EH (cell line): ENCODE results near the gene CHPF2.

ENCODE experiments used
- DNase-seq: peaks from one replicate; pipeline ENCODE4 v3.0.0-alpha.2; 2015; ENCODE audit warnings: low read depth

Gene CHPF2

DNA sequence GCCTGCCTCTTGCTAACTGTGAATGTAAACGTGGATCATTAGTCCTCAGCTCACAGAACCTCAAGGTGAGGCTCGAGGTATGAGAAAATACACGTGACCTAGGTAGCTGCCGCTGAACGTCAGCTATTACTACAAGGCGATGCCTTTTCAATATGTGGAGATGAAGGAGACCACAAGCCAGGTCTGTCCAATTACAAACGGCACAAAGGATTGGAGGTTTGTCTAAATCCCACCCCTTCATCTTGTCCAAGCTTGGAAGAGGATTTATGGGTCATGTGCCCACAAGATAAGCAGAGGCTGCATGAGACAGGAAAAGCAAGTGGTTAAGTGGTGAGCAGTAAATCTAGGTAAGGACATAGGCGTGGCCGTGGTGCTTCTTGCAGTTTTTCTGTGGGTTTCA lies 25.4 kb upstream of the CHPF2 start:
- no peak for DNase-seq

DNA sequence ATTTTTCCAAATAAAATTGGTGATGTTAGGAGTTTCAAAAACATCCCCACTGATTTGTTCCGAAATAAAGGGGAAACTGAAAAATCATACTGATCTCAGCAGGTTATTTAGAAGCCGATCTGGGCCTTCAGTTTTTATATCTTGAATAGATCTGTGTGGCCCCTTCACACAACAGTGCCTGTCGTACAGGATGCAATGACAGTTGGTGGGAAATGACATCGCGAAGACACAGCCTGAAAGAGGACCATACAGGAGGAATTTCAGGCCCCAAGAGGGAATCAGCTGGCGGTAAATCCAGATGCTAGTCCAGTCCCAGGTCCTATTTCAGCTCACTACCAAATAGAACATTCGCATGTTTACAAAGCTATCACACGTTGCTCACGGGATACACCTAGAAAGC lies 25.0 kb upstream of the CHPF2 start:
- DNase-seq = no peak

DNA sequence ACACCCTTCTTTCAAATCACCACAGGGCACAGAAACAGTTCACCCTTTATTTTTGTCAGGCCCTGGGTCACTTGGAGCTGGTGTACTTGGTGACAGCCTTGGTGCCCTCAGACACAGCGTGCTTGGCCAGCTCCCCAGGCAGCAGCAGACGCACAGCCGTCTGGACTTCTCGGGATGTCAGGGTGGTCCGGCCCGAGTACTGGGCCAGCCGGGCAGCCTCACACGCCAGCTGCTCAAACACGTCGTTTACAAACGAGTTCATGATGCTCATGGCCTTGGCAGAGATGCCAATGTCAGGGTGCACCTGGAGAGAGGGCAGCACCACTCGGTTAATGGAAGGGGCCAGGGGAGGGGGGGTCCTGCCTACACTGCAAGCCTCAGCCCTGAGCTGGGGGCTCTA lies 24.5 kb upstream of the CHPF2 start:
- DNase-seq = no peak

DNA sequence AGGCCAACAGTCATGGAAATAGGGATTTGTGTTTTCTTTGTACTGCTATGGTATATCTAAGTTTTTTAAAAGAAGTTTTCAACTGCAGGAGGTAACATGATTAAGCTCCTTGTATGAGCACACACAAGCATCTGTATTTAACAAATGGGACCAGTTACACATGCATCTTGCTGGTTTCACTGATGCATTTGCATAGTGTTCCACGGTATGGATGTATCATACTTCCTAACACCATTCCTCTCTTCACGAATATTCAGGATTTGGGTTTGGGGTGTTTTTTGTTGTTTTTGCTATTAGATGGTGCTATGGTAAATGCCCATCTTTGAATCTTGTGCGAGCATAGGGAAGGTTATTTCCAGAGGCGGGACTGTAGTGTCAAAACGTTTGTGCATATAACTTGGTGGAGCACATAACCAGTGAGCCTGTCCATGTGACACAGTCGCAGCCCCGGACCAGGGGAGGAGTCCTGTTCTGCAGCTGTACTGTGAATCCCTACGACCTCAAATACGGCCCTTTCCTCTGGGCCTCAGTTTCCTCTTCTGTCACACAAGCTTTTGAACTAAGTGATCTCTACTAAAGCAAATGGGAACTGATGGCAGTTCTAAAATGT lies 23.9 kb upstream of the CHPF2 start:
- DNase-seq = no peak

DNA sequence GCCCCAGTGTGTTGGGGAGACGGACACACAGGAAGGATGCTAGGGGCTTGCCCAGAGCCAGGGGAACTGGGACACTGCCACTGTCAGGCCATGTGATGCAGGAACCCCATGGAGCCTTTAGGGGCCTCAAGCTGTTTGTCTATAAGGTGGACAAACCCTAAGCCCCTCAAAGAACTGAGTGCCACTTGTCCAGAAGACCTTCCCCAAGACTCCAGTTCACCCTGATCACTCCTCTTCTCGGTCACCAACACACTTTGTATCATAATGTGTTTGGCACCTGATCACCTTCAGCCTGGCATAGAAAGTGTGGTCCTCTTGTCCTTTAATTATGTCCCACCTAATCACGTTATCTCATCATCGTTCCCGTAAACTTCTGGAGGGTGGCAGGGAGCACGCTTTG lies 22.7 kb upstream of the CHPF2 start:
- DNase-seq = no peak

DNA sequence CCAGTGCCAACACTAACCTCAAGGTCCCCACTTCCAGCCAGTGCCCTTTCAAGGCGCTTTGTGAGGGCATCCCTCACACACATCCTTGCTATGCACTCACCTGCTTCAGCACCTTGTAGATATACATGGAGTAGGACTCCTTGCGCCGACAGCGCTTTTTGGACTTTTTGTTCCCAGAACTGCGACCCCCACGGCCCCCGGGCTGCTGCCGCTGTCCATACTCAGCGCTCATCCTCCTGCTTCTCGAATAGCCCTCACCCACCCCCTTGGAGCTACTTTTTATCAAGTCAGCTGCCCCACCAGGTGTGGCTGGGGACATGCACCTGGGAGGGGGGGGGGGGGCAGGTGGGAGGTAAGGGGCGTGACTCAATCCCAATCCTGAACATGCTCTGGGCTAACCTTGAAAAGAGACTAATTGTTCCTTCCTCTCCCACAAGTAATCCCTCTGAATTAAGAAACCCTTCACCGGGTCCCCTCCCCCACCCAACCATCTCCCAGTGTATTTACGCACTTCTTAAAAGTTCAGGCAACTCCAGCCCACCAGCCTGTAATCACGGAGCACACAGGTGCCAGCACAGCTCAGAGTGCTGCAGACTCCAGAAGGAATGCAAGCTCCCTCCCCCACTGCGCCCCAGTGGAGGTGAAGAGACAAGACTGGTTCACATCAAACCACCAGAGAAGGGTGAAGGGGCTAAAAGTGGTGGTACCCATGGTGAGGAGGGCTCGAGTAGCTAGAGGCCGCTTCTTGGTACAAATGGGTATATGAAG lies 22.0 kb upstream of the CHPF2 start, which contains the start of gene H2BK1:
H2BK1 (minus strand) TSS at position 402 of the 768 bp plus-strand sequence; CDS start at position 232, 170 bp downstream.
- DNase-seq = no peak

DNA sequence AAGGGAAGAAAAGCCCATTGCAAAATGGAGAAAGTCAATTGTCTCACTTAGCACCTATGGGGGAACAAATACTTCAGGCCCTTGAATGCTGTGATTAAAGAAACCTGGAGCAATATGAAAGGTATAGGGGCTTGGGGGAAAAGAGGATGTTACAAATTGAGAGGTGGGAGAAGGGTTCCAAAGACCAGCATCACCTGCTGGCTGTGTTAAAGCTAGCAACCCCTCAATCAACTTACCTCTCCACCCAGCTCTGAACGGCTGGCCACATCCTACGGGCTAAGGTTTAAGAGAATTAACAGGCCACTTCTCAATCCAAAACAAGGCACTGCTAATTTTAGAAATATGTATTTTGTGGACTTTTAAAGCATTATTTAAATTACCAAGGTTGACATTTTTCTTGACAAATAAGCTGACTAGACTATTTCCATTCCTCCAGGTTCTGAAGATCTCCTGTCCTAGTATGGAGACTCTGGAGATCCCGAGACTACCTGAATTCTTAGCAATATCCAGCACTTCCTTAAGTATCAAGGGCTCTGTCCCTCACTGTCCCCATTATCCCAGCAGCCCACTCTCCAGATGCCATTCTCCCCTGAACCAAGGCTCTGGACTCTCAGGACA lies 21.0 kb upstream of the CHPF2 start:
- DNase-seq = no peak

DNA sequence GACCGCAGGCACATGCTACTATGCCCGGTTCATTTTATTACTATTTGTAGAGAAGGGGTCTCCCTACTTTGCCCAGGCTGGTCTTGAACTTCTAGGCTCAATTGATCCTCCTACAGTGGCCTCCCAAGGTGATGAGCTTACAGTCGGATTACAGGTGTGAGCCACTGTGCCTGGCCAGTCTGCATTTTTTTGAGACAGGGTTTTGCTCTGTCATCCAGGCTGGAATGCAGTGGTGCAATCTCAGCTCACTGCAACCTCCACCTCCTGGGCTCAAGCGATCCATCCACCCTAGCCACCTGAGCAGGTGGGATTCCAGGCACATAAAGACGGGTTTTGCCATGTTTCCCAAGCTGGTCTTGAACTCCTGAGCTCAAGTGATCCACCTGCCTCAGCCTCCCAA lies 19.7 kb upstream of the CHPF2 start:
- no peak for DNase-seq

DNA sequence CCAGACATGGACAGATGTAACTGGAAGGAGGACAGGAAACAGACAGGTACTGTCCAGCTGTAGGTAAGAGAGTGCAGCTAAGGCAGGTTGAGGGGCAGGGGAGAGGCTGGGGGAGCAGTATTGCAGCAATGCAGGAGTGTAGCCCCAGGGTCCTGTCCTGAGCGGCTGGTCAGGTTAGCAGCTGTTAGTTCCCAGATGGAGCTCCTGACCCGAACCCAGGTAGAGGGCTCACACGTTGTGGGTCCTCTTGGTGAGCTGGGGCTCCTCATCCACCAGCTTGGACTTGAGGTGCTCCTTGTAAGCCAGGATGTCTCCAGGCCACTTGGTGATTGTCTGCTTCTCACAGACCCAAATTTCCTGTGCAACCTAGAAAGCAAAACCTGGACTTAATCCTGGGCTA lies 18.5 kb upstream of the CHPF2 start:
- DNase-seq = no peak

DNA sequence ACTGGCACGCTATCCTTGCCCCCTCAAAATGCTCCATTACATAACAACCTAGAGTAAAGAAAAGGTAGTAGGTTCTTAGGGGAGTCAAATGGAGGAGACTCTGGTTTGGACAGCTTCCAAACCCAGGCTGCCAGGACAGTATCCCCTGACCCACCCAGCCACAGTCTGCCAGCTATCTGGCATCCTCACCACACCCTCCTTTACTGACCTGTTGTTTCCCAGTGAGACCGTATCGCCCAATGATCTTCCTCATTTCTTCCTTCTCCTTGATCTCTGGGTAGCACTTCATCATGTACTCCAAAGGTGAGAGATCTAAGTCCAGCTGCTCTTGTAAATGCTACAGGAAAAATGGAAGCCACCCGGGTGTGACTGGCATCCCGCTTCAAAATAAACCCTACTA lies 16.9 kb upstream of the CHPF2 start:
- DNase-seq = no peak

DNA sequence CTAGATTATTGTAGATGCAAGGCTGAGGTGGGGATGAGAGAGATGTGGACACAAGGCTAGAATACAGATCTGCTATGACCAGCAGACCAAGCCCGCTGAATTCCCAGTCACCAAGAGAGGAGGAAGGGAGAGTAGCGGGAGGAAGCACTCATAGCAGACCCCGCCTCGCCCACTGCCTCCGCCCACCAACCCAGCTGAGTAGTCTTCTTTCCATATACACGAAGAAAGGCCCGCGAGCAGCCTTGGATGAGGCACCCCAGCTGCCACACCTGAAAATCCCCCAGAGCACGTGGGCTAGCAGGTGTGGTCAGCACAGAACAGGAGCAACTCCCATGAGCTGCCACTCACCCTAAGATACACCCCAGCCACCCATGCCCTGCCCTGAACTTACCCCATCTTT lies 14.1 kb upstream of the CHPF2 start:
- DNase-seq = no peak

DNA sequence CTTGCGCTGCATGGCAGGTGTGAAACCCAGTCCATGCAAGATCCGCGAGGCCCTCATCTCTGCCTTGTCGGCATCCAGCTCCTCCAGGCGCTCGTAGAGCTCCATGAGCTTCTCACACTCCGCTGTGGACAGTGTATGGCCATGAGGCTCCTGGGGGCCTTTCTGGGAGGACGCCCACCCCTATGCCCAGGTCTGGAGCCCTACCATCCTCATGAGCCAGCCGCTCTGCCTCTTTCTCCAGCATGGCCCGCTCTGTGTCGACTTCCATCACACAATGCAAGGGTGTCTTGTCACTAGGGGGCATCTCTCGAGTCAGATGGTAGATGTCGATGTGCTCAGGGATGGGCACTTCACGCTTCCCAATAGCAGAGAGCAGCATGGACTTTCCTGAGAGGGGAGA lies 8.6 kb upstream of the CHPF2 start:
- no peak for DNase-seq

DNA sequence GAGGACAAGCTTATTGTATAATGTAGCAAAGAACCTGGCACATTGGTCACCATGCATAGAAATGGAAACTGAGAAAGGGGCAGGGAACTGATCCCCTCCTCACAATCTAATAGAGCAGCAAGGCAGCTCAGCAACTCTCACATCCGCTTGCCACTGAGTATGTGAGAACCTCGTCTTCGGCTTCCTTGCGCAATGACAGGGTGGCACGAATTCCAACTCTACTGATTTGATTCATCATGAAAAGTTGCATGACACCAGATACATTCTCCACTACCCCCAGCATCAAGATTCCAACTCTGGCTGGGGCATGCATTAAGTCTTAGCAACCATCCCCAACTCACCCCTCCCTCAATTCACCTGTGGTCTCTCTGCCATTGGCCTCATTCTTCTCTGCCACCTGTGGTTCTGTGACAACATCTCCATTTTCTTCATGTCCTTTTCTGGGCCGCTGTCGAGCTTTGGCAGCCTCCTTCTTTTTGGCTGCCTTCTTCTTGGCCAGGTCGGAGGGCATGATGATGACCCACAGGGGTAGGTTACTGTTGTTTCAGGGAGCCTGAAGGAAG lies 6.3 kb upstream of the CHPF2 start:
- DNase-seq = no peak

DNA sequence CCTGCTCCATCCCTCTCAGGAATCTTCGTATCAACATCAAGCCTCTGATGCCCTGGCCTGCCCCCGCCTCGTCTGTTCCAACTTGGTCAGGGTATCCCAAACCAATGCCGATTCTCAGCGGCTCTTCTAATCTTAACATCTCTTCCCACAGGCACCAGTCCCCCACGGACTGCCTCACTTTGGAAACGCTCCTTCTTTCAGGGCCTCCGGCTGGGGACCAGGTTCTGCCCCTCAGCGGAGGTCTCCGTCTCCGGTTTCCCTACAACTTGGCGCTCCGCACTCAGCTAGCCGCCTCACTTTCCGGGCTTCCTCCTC lies 5.8 kb upstream of the CHPF2 start:
- DNase-seq = no peak

DNA sequence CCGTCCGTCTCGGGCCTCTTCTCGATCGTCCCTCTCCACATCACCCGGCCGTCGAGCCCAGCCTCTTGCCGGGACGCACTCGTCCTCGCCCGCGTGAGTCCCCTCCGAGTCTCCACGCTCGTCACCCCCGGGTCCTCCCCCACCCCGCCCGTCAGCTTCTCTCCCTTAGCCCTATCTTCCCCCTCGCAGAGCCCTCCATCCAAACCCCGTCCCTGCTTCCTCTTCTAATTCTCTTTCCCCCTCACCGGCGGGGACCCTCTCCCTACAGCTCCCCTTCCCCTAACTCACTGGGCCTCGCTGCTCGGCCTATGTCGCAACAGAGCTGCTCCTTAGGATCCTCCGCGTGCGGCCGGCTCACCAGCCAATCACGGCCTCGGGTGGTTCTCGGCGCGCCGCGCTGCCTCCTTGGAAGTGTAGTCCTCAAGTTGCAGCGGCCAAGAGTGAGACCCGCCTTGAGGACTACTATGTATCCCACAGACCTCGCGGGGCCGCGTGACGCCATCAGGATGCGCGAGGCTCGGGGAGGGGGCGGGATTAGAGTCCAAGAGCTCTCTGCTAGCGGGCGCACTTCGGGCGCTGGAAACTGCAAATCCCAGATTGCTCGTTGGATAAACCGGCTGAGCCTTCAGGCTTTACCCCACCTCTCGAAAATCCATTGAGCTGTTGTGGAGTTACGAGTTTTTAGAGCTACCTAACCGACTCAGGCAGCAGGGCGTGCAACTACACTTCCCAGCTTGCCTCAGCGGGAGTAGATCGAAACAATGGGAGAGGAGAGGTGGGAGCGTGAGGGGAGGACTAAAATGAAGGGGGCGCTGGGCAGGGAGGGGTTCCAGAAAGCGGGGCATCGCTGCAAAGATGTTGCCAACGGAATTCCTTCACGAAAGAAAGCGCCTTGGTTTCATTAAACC lies 5.2 kb upstream of the CHPF2 start, which contains the start of gene ABCF2:
ABCF2 (minus strand) TSS at position 331 of the 908 bp plus-strand sequence. CDS start 747 bp downstream, outside the sequence.
- DNase-seq = peak; percentile 99

DNA sequence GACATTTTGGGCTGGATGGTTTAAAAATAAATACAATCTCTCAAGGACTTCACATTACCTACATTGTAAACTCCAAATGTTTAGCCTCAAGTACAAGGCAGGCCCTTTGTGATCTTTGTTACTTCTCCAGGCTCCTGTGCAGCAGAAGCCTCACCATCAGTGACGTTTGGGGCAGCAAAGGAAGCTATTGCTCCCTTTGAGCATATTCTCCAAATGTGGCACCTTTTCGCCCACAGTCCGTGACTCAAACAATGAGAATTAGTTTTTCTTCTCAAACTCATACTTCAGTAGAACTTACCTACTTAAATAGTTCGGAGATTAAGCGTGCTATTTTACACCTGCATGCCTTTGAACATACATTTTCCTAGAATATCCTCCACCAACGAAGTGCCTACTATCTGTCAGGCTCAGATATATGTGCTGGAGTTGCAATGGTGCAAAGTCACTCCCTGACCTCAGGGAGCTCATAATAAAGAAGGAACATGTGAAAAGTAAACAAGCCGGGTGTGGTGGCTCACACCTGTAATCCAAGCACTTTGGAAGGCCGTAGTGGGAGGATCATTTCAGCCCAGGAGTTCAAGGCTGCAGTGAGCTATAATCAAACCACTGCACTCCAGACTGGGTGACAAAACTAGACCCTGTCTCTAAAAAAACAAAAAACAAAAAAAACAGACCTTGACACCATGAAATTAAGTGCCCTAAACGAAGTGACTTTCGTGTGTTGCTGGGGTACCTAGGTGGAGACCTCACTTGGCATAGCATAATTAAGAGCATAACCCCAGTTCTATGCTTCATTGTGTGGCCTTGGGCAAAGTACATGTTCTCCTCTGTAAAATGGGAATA lies 4.0 kb upstream of the CHPF2 start:
- no peak for DNase-seq

DNA sequence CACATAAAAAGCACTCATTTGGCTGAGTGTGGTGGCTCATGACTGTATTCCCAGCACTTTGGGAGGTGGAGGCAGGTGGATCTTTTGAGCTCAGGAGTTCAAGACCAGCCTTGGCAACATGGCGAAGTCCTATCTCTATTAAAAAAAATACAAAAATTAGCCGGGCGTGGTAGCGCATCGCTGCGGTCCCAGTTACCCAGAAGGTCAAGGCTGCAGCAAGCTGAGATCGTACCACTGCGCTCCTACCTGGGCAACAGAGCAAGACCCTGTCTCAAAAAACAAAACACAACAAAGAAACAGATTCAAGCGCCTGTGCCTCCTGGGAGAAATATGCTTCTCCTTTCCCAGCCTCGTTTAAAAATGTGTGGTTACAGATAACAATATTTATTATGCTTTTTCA lies 3.0 kb upstream of the CHPF2 start:
- DNase-seq = no peak

DNA sequence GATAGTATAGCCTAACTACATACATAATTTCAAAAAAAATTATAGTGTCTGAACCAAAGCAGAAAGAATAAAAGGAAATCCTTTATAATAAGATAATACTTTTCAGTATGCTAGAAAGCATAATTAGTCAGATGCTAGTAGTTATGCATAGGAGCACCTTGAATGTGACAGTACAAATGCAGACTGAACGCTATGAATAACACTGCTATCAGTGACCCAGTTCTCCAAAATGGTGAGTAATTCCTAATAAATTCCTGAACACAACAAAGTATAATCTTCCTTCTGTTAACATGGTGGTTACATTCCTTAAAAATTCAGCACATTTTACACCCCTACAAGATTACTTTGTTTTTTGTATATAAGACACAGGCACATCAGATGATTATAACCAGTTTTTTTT lies 1.2 kb upstream of the CHPF2 start:
- peak; percentile 36 for DNase-seq

DNA sequence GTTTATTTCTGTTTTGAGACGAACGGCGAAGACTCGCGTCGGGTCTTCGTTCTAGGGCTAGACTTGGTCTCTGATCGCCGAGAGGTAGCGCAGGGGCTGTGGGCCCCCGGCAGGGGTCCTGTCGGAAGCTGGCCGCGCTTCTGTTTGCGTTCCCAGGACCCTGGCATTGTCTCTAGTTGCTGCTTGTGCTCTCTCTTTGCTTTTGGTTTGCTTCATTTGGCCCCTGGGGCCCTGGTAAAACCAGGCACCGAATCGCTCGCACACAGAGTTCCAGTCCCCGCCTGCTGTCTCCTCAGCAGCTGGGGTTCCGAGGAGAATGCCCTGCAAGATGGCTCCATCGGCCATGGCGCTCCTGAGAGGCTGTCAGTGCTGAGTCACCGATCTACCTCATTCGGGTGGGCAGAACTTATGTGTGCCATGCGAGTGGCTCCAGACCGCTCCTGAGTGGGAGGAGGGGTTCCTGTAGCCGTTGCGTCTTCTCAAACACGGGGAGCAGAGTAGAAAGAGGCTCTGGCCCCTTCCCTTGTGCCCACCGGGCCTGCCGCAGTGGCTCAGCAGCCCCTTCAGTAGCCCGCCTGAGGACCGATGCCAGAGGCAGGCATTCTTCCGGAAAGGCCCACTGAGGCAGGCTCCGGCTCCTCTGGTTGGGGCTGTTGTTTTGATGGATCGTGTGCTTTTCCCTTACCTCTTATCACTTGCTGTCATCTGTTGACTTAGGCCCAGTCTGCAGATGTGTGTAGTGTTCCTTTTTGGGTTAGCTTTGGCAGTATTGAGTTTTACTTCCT lies 826 bp downstream of the CHPF2 start:
- peak; percentile 88 for DNase-seq

DNA sequence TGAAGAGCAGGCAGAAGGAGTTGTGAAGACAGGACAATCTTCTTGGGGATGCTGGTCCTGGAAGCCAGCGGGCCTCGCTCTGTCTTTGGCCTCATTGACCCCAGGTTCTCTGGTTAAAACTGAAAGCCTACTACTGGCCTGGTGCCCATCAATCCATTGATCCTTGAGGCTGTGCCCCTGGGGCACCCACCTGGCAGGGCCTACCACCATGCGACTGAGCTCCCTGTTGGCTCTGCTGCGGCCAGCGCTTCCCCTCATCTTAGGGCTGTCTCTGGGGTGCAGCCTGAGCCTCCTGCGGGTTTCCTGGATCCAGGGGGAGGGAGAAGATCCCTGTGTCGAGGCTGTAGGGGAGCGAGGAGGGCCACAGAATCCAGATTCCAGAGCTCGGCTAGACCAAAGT lies 1.5 kb downstream of the CHPF2 start:
- no peak for DNase-seq
